HG03460 (cell line): ENCODE data around the gene ESRP2.

ENCODE experiments used
- ATAC-seq: cut with Tn5 transposase; IDR thresholded peaks from one replicate; pipeline ENCODE4 v1.9.1; 2021; ENCODE audit not compliant: unreplicated experiment

ESRP2 gene

GRCh38 chr16:68235887-68236136 lies at the start of gene ESRP2:
Gene ESRP2 (minus strand): TSS chr16:68236127. CDS start chr16:68236045, 82 bp downstream.
- no peak for ATAC-seq

GRCh38 chr16:68285683-68286082 lies 49.8 kb upstream of the ESRP2 start:
- no peak for ATAC-seq

GRCh38 chr16:68284847-68285246 lies 48.9 kb upstream of the ESRP2 start:
- peak; percentile 51 for ATAC-seq

- no peak for ATAC-seq
Observed at GRCh38 chr16:68283801-68284598, 48.1 kb upstream of the ESRP2 start.

GRCh38 chr16:68283346-68283745 lies 47.4 kb upstream of the ESRP2 start:
- ATAC-seq: no peak

GRCh38 chr16:68282064-68282452 lies 46.1 kb upstream of the ESRP2 start:
- no peak for ATAC-seq

GRCh38 chr16:68281368-68282063 lies 45.6 kb upstream of the ESRP2 start:
- no peak for ATAC-seq

- no peak for ATAC-seq
Observed at GRCh38 chr16:68279726-68280558, 44.0 kb upstream of the ESRP2 start.

- no peak for ATAC-seq
Observed at GRCh38 chr16:68276223-68276622, 40.3 kb upstream of the ESRP2 start.

GRCh38 chr16:68275611-68276191 lies 39.8 kb upstream of the ESRP2 start:
- peak; percentile 83 for ATAC-seq

GRCh38 chr16:68274441-68274840 lies 38.5 kb upstream of the ESRP2 start:
- ATAC-seq: no peak

- no peak for ATAC-seq
Observed at GRCh38 chr16:68273896-68274295, 38.0 kb upstream of the ESRP2 start.

- ATAC-seq: no peak
Observed at GRCh38 chr16:68273459-68273858, 37.5 kb upstream of the ESRP2 start.

- no peak for ATAC-seq
Observed at GRCh38 chr16:68272507-68273209, 36.7 kb upstream of the ESRP2 start.

- no peak for ATAC-seq
Observed at GRCh38 chr16:68270353-68270752, 34.4 kb upstream of the ESRP2 start.

GRCh38 chr16:68269793-68270192 lies 33.9 kb upstream of the ESRP2 start:
- no peak for ATAC-seq

GRCh38 chr16:68267612-68268405 lies 31.9 kb upstream of the ESRP2 start:
- ATAC-seq: no peak

- peak; percentile 18 for ATAC-seq
Observed at GRCh38 chr16:68265078-68265920, 29.4 kb upstream of the ESRP2 start.
